Measurements from ENCODE around the gene VPS37C. TPM values are rescaled to one million over a fixed set of nuclear protein-coding genes. Genes with fewer than 3 reads are reported as not detected.

VPS37C gene
- total RNA-seq, 1 experiment from 2014 or later, result 23.1 TPM

DNA sequence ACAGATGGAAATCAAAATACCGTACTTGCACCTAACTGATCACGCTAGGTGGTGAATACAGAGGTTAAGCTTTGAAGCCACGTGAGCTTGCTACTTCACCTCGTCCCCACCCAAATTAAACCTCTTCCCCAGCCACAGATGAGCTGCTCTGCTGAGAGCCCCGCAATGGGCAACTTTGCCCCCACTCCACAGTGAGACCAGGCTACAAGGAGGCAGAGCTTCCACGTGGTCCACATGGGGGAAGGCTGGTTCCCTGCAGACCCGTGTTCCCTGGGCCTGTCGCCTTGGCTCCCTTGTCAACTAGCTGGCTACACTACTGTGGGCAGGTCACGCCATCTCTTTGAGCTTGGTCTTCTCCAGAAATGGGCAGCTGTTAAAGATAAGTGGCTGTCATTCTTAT is 48.0 kb downstream of the VPS37C start:
- ChIA-PET CTCF (no interaction called here), RAD21 (ENCODE audit: low non-redundant PET in 1 of 2, low total read pairs in 2 of 2, uncharacterized antibody in 2 of 2, unreplicated experiment in 2 of 2) (no interaction called here), POLR2A (no interaction called here)
- Histone ChIP-seq H3K4me2 (ENCODE audit: low read length) (no peak overlapping the region), H3K27ac (ENCODE audit: low read depth, low read length) (no peak overlapping the region), H2AFZ (ENCODE audit: low read depth, low read length, poor library complexity, severe bottlenecking) (no peak overlapping the region), H3K9me2 (ENCODE audit: insufficient read depth) (no peaks in the 10 kb centered on the region), H3K9me3 (ENCODE audit: control insufficient read depth in 1 of 2, insufficient read depth in 1 of 2, low read depth in 1 of 2, low read length in 2 of 2) (no peaks in the 10 kb centered on the region), H4K20me1 (ENCODE audit: insufficient read depth) (no peaks in the 10 kb centered on the region), H3K9ac (ENCODE audit: low read length) (no peak overlapping the region), H3K36me3 (ENCODE audit: control insufficient read depth in 1 of 2, insufficient read depth in 2 of 2, low read length in 2 of 2) (no peaks in the 10 kb centered on the region), H3K4me1 (ENCODE audit: control insufficient read depth in 1 of 2, insufficient read depth in 2 of 2, low read length in 2 of 2) (no peaks in the 10 kb centered on the region), H3K79me2 (ENCODE audit: insufficient read depth, low read length) (no peaks in the 10 kb centered on the region), H3K4me3 (replicated peaks in 1 of 2; ENCODE audit: low read depth in 1 of 2, low read length in 2 of 2) (no peak overlapping the region), H3K27me3 (ENCODE audit: insufficient read depth, low read length) (no peaks in the 10 kb centered on the region)
- ATAC-seq (no peak), DNase-seq (ENCODE audit: low read depth, low spot score) (no peak)
- TF ChIP-seq ZNF274 (IDR thresholded peaks at IDR 0.05; ENCODE audit: low read depth, low read length) (no peak), CBX3 (IDR thresholded peaks at IDR 0.05; ENCODE audit: low read depth) (no peak), FOSL1 (IDR thresholded peaks at IDR 0.05; ENCODE audit: low read depth) (no peak), EZH2phosphoT487 (IDR thresholded peaks at IDR 0.05; ENCODE audit: borderline replicate concordance) (no peak), JUND (IDR thresholded peaks at IDR 0.05) (no peak), POLR2A (IDR thresholded peaks at IDR 0.05; ENCODE audit: borderline replicate concordance, extremely low read depth, insufficient read depth, insufficient read length) (no peak), ZFX (IDR thresholded peaks at IDR 0.05) (no peak), YY1 (IDR thresholded peaks at IDR 0.05; ENCODE audit: extremely low read depth, insufficient replicate concordance, low read depth, low read length) (no peak), SRF (IDR thresholded peaks at IDR 0.05; ENCODE audit: low read depth) (no peak), POLR2AphosphoS5 (IDR thresholded peaks at IDR 0.05; ENCODE audit: low read depth, low read length) (no peak), EZH2 (IDR thresholded peaks at IDR 0.05) (no peak), RAD21 (IDR thresholded peaks at IDR 0.05; ENCODE audit: low read depth) (no peak), SP1 (IDR thresholded peaks at IDR 0.05; ENCODE audit: low read depth) (no peak), TCF7L2 (IDR thresholded peaks at IDR 0.05; ENCODE audit: borderline replicate concordance, extremely low read depth, insufficient read depth, insufficient read length) (no peak), SIN3A (IDR thresholded peaks at IDR 0.05; ENCODE audit: low read depth) (no peak), ELF1 (IDR thresholded peaks at IDR 0.05; ENCODE audit: borderline replicate concordance, low read depth) (no peak)
- TF ChIP-seq, protein P1, sequence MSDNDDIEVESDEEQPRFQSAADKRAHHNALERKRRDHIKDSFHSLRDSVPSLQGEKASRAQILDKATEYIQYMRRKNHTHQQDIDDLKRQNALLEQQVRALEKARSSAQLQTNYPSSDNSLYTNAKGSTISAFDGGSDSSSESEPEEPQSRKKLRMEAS (IDR thresholded peaks at IDR 0.05), result no peak
- TF ChIP-seq, protein P2, sequence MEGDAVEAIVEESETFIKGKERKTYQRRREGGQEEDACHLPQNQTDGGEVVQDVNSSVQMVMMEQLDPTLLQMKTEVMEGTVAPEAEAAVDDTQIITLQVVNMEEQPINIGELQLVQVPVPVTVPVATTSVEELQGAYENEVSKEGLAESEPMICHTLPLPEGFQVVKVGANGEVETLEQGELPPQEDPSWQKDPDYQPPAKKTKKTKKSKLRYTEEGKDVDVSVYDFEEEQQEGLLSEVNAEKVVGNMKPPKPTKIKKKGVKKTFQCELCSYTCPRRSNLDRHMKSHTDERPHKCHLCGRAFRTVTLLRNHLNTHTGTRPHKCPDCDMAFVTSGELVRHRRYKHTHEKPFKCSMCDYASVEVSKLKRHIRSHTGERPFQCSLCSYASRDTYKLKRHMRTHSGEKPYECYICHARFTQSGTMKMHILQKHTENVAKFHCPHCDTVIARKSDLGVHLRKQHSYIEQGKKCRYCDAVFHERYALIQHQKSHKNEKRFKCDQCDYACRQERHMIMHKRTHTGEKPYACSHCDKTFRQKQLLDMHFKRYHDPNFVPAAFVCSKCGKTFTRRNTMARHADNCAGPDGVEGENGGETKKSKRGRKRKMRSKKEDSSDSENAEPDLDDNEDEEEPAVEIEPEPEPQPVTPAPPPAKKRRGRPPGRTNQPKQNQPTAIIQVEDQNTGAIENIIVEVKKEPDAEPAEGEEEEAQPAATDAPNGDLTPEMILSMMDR (IDR thresholded peaks at IDR 0.05 in 2 of 3, conservative IDR thresholded peaks at IDR 0.05 in 1 of 3; ENCODE audit: borderline replicate concordance in 1 of 3, insufficient read depth in 1 of 3, low read depth in 2 of 3, low read length in 2 of 3), result no peak
- TF ChIP-seq, protein P3, sequence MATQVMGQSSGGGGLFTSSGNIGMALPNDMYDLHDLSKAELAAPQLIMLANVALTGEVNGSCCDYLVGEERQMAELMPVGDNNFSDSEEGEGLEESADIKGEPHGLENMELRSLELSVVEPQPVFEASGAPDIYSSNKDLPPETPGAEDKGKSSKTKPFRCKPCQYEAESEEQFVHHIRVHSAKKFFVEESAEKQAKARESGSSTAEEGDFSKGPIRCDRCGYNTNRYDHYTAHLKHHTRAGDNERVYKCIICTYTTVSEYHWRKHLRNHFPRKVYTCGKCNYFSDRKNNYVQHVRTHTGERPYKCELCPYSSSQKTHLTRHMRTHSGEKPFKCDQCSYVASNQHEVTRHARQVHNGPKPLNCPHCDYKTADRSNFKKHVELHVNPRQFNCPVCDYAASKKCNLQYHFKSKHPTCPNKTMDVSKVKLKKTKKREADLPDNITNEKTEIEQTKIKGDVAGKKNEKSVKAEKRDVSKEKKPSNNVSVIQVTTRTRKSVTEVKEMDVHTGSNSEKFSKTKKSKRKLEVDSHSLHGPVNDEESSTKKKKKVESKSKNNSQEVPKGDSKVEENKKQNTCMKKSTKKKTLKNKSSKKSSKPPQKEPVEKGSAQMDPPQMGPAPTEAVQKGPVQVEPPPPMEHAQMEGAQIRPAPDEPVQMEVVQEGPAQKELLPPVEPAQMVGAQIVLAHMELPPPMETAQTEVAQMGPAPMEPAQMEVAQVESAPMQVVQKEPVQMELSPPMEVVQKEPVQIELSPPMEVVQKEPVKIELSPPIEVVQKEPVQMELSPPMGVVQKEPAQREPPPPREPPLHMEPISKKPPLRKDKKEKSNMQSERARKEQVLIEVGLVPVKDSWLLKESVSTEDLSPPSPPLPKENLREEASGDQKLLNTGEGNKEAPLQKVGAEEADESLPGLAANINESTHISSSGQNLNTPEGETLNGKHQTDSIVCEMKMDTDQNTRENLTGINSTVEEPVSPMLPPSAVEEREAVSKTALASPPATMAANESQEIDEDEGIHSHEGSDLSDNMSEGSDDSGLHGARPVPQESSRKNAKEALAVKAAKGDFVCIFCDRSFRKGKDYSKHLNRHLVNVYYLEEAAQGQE (IDR thresholded peaks at IDR 0.05; ENCODE audit: low read depth), result no peak
- TF ChIP-seq, protein P4, sequence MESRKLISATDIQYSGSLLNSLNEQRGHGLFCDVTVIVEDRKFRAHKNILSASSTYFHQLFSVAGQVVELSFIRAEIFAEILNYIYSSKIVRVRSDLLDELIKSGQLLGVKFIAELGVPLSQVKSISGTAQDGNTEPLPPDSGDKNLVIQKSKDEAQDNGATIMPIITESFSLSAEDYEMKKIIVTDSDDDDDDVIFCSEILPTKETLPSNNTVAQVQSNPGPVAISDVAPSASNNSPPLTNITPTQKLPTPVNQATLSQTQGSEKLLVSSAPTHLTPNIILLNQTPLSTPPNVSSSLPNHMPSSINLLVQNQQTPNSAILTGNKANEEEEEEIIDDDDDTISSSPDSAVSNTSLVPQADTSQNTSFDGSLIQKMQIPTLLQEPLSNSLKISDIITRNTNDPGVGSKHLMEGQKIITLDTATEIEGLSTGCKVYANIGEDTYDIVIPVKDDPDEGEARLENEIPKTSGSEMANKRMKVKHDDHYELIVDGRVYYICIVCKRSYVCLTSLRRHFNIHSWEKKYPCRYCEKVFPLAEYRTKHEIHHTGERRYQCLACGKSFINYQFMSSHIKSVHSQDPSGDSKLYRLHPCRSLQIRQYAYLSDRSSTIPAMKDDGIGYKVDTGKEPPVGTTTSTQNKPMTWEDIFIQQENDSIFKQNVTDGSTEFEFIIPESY (IDR thresholded peaks at IDR 0.05; ENCODE audit: extremely low read depth, insufficient replicate concordance, low read length), result no peak
- intact Hi-C loops (cut with micrococcal nuclease), result no loop called here
- BruUV-seq (replicated peaks), result no TSS peak

Measured in HCT116 (cell line).